Lung (tissue), 12 donors: ENCODE results near the gene SLC39A5. TPM values are rescaled to one million over a fixed set of nuclear protein-coding genes. Genes with fewer than 3 reads are reported as not detected.

Experiments used
- ATAC-seq: fragments of 200-7000 bp; cut with Tn5 transposase; one replicate; pipeline ENCODE4 v1.9.1; 2020; ENCODE audit warnings: moderate number of reproducible peaks; ENCODE audit not compliant: insufficient read depth, low FRiP score
- DNase-seq, 3 donors: peaks; one replicate each; pipeline ENCODE4 v3.0.0-alpha.2; 2013 to 2017
- H3K27ac ChIP-seq, 2 donors: one replicate each; pipeline ENCODE4 v1.5.1; 2013; ENCODE audit warnings: mild to moderate bottlenecking in 2 of 2, moderate library complexity in 2 of 2, control low read depth in 1 of 2, inconsistent platforms in 1 of 2, low read depth in 1 of 2, low read length in 1 of 2
- H3K27me3 ChIP-seq, 3 donors: one replicate each; pipeline ENCODE4 v1.5.1; 2013; ENCODE audit warnings: low read length in 2 of 3; ENCODE audit not compliant: control insufficient read depth in 3 of 3, insufficient read depth in 3 of 3
- H3K36me3 ChIP-seq, 4 donors: one replicate each; pipeline ENCODE4 v1.5.1; 2013; ENCODE audit warnings: low read length in 4 of 4, mild to moderate bottlenecking in 1 of 4, moderate library complexity in 1 of 4; ENCODE audit not compliant: control insufficient read depth in 4 of 4, insufficient read depth in 4 of 4
- H3K4me1 ChIP-seq, 5 donors: one replicate each; pipeline ENCODE4 v1.5.1; 2013; ENCODE audit warnings: low read length in 5 of 5, mild to moderate bottlenecking in 2 of 5, moderate library complexity in 1 of 5; ENCODE audit not compliant: control insufficient read depth in 5 of 5, insufficient read depth in 5 of 5
- H3K4me3 ChIP-seq: one replicate; pipeline ENCODE4 v1.5.1; 2013; ENCODE audit warnings: mild to moderate bottlenecking, control low read depth, moderate library complexity
- H3K9ac ChIP-seq, 2 donors: one replicate each; pipeline ENCODE4 v1.5.1; 2013; ENCODE audit warnings: low read length in 2 of 2, control low read depth in 1 of 2; ENCODE audit not compliant: insufficient read depth in 1 of 2
- H3K9me3 ChIP-seq, 4 donors: one replicate each; pipeline ENCODE4 v1.5.1; 2013; ENCODE audit warnings: low read length in 3 of 4, mild to moderate bottlenecking in 1 of 4, moderate library complexity in 1 of 4; ENCODE audit not compliant: control insufficient read depth in 4 of 4, insufficient read depth in 3 of 4
- CTCF ChIP-seq: IDR thresholded peaks from 2 replicates; pipeline ENCODE4 v1.5.1; 2012; ENCODE audit warnings: mild to moderate bottlenecking; ENCODE audit errors: control extremely low read depth, extremely low read depth
- WGBS, 2 donors: extraction: QIAGEN DNeasy Blood & Tissue Kit; methylation state at CpG; one replicate each; pipeline ENCODE4 v1.1.7; 2013; 5-methylcytosine and 5-hydroxymethylcytosine counted together
- polyA plus RNA-seq, 2 donors: library from polyadenylated mRNA; stranded (reverse); fragments of 200-250 nt; gene quantifications; one replicate each; pipeline ENCODE4 v1.2.1, GENCODE V29; 2013
- total RNA-seq, 2 donors: library from RNA; depleted of rRNA in 1 of 2; stranded (reverse); fragments of >200 nt in 1 of 2; gene quantifications; one replicate each; pipeline ENCODE4 v1.2.1, GENCODE V29; 2014 to 2021
- donor health status: control.
- donor health status: control.
- donor health status: Bipolar disorder and iron deficiency.
- donor health status: healthy.
- donor health status: DM: yes; HTN: yes; CAD: no.

Gene SLC39A5
- total and polyA plus RNA-seq, 4 donors: 0.13 to 1.1 (median 0.45) TPM

GRCh38 chr12:56188778-56189098, 41.1 kb upstream of the SLC39A5 start:
- Histone ChIP-seq H3K27ac (peak overlapping the region; percentile 61 to 66), H3K4me1 (peaks cover 0 to 22% (median 5%) of the 10 kb centered on the region in 5 donors), H3K4me3 (peak overlapping the region; percentile 68), H3K36me3 (peaks cover 8 to 19% (median 11%) of the 10 kb centered on the region in 4 donors), H3K9ac (peak overlapping the region; percentile 56 to 63), H3K27me3 (no peaks in the 10 kb centered on the region), H3K9me3 (no peaks in the 10 kb centered on the region)
- no peak for TF ChIP-seq CTCF
- no peak for DNase-seq
- ATAC-seq: no peak
- 0 to 1% methylated on average over 17 of the region's 17 CpGs for WGBS, 2 donors

- H3K9me3 ChIP-seq: no peaks in the 10 kb centered on the region
- peaks cover 3 to 16% (median 7%) of the 10 kb centered on the region in 4 donors for H3K36me3 ChIP-seq
- DNase-seq (peak; percentile 88 to 92 (median 92)), ATAC-seq (peak; percentile 88)
- peak within 1 kb of the TSS; percentile 80 to 93 for H3K27ac ChIP-seq
- peak within 1 kb of the TSS; percentile 78 for H3K4me3 ChIP-seq
- H3K4me1 ChIP-seq: peaks cover 0 to 22% (median 5%) of the 10 kb centered on the region in 5 donors
- WGBS, 2 donors: 1% methylated on average over 67 to 93 of the region's 93 CpGs
- H3K9ac ChIP-seq: peak within 1 kb of the TSS; percentile 77 to 86
- TF ChIP-seq CTCF: peak; percentile 84
- no peaks in the 10 kb centered on the region for H3K27me3 ChIP-seq
Observed at GRCh38 chr12:56189099-56189917, 40.5 kb upstream of the SLC39A5 start, which contains the start of gene SMARCC2. TSS of gene SMARCC2 (minus strand) at chr12:56189483. CDS start at chr12:56189461, 22 bp downstream.

- Histone ChIP-seq H3K4me3 (peak overlapping the region; percentile 78), H3K27ac (peak overlapping the region; percentile 77 to 87), H3K4me1 (peaks cover 0 to 22% (median 5%) of the 10 kb centered on the region in 5 donors), H3K9ac (peak overlapping the region; percentile 77 to 86), H3K9me3 (no peaks in the 10 kb centered on the region), H3K36me3 (peaks cover 0 to 10% (median 3%) of the 10 kb centered on the region in 4 donors), H3K27me3 (no peaks in the 10 kb centered on the region)
- WGBS, 2 donors: 1% methylated on average over 42 of the region's 42 CpGs
- TF ChIP-seq CTCF: no peak
- DNase-seq (peak; percentile 94 to 96 (median 95)), ATAC-seq (peak; percentile 75)
Observed at GRCh38 chr12:56189918-56190694, 39.7 kb upstream of the SLC39A5 start.
